ENCODE results near the gene SAMD7.

Gene SAMD7

GRCh38 chr3:169913323-169913722 lies 2.0 kb downstream of the SAMD7 start:
- no peak for DNase-seq (ENCODE audit: low read depth in 2 of 2)

DNA sequence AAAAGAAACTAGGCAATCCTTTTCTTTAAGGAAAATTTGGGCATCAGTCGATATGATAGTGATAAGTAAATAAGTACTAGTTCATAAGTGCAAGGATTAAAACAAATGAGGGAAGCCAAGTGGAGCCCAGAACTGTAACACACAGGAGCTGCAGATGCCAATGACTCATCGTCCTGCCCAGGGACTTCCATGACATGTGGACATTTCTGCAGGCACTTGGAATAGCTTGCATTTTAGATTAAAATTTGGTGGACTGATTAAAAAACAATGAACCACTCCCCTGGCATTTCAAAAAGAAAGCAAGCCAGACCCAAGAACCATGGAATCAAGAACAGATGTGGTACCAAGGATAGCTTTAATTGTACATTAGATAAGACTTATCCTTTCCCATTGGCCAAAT lies 2.9 kb downstream of the SAMD7 start:
- DNase-seq (ENCODE audit: low read depth in 2 of 2): no peak

- DNase-seq (ENCODE audit: low read depth in 2 of 2): no peak
These were observed 11.8 kb downstream of the SAMD7 start for GRCh38 chr3:169923189-169923588.

DNA sequence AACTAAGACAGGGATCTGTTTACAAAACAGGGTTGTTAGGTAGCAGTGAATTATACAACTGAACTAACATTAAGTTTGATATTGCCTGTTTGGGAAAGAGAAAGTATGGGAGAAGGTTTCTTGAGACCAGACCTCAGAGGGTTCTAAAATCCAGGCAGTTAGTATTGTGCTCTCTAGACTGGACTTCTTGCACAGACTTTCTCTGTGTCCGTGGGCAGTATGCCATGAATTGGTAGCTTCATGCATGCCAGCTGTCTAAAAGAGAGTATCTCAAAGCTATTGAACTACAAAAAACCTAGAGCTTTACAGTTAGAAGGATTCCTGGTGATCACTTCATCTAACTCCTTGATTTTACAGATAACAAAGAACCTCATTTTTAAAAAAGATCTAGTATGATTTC lies 12.5 kb downstream of the SAMD7 start:
- DNase-seq (ENCODE audit: low read depth in 2 of 2): no peak

DNA sequence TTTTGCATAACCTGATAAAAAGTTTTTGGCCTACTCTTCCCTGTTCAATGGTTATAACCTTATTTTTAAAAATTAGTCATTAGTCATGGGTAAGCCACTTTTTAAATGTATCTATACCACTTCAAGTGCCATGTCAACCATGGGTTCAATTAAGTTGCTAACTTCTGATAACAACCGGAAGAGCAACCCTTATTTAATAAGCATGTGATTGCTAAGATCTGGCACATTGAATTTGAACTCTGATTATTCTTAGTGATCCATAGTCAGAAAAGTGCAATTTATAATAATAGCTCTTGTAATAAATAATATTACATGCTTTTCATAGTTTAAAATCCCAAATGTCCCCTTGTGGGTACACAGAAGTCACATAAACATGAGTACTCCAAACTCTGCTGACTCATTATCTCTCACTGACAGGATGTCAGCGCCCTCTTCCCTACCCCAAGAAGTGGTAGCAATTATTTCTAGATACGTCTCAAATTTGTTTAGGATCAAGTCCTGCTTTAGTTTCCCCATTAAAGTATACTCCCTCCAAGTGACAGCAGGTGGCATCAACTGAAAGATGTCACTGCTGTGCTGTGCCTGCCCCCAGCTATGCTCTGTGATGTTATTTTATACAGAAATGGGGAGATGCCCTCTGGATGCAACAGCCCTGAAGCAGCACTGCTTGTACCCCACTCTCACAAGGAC lies 18.6 kb downstream of the SAMD7 start:
- no peak for DNase-seq (ENCODE audit: low read depth in 2 of 2)

DNA sequence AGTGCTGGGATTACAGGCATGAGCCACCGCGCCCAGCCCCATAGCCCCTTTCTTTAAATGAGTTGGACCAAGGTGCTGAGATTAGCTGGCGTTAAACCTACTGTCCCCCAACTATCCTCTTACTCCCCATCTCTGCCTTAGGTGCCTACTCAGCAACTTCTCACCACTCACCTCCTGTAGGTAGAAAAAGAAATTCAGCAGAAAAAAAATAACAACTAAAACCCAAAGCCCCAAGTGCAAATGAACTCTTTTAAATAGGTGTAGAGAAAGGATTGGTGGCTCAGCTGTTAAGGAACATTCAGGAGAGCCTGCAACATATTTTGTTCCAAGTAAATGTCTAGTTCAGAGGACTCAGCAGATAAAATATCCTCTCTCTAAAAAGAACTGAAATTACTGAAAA lies 19.5 kb downstream of the SAMD7 start:
- no peak for DNase-seq (ENCODE audit: low read depth in 2 of 2)

GRCh38 chr3:169931747-169932520 lies 20.6 kb downstream of the SAMD7 start:
- DNase-seq (ENCODE audit: low read depth in 2 of 2): no peak

DNA sequence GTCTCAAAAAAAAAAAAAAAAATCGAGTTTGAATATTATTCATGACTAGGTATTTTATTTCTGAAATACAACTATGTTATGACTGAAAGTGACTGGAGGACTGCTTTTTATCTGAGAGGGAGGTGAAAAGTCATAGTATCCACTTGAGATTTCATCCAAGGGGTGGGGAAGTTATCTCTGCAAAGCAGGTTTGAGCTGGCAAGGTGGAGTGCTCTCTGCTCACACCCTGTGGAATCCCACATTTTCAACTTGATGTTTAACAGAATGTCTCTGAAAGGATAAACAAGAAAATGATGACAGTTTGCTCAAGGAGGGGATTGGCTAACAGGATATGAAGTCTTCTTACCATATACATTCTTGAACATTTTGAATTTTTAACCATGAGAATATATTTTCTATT lies 27.9 kb downstream of the SAMD7 start:
- no peak for DNase-seq (ENCODE audit: low read depth in 2 of 2)

- DNase-seq (ENCODE audit: low read depth in 2 of 2): no peak
These were observed 28.4 kb downstream of the SAMD7 start for GRCh38 chr3:169939751-169940150.

GRCh38 chr3:169940470-169941181 lies 29.3 kb downstream of the SAMD7 start:
- no peak for DNase-seq (ENCODE audit: low read depth in 2 of 2)

DNA sequence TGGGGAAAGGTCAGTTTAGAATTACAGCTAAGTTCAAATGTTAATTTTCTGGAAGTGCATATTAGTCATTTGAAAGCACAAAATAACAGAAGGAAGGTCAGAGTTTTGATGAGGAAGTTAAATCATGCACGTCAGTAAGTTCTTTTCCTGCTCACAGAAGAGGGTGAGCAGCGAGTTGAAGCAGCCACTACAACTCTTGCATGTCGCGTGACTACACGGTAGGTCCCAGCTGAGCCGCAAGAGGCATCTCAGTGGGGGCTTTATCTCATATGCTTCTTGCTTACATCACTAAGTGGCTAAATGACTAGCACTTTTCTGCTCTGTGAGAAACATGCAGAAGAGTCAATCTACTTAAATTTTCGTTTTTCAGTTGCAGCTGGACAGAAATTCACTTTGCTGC lies 33.9 kb downstream of the SAMD7 start:
- DNase-seq (ENCODE audit: low read depth in 2 of 2): peak in 1 of 2 experiments; percentile 5

GRCh38 chr3:169946336-169946735 lies 35.0 kb downstream of the SAMD7 start:
- DNase-seq (ENCODE audit: low read depth in 2 of 2): no peak

GRCh38 chr3:169948559-169949448 lies 37.4 kb downstream of the SAMD7 start:
- DNase-seq (ENCODE audit: low read depth in 2 of 2): no peak

DNA sequence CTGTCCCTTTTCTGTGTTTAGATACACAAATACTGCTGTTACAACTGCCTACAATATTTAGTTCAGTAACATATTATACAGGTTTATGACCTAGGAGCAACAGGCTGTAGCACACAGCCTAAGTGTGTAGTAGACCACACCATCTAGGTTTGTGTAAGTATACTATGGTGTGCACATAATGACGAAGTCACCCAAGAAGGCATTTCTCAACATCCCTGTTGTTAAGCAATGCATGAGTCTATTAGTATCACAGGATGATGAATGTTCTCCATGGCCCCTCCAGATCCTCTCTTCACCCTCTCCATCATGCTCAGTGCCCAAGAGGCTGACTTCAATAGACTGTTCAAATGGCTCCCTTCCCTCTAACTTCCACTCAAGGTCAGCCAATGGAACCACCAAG lies 40.7 kb downstream of the SAMD7 start:
- DNase-seq (ENCODE audit: low read depth in 2 of 2): no peak

GRCh38 chr3:169953462-169954141 lies 42.2 kb downstream of the SAMD7 start:
- DNase-seq (ENCODE audit: low read depth in 2 of 2): no peak

DNA sequence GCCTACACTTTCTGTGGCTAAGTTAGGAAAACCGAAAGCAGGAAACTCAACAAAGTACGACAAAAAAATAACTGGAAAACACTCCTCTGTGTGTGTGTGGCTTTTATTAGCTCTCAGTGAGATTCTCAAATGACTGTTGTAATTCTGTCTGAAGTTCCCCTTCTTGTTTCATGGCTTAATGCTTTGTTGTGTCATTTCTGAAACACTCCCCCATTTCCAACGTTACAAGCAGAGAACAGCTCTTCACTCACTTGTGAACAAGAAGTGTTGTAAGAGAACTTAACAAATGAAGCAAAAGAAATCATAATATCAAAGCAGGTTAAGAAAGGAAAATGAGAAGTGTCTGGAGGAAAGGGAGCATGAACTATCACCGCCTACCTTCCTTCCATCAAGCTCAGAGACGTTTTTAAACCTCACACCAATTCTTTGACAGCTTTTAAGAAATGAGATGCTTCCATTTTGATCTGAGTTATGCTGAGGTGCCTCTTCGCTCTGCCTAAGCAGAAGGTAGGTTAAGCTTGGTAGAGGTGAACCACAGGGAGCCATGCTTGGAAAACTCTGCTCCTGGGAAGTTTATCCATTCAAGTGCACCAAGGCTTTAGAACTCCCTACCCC lies 42.9 kb downstream of the SAMD7 start:
- DNase-seq (ENCODE audit: low read depth in 2 of 2): no peak

- DNase-seq (ENCODE audit: low read depth in 2 of 2): no peak
These were observed 44.0 kb downstream of the SAMD7 start for GRCh38 chr3:169955406-169955805.

DNA sequence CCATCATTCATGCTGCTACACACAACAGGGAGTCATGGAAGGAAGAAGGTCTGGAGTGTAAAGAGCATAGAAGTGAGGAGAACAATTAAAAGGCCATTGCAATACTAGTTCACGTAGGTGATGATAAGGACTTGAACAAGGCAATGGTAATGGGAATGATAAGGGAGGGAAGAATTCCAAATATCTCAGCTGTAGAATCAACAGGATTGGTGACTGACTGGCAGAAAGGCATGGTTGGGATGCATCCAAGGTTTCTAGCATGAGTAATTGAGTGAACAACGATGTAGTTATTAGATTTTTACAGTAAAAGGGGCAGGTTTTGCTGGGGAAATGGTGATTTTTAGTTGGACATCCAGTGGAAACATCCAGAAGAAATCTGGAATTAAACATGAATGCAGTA lies 52.8 kb downstream of the SAMD7 start:
- DNase-seq (ENCODE audit: low read depth in 2 of 2): no peak

DNA sequence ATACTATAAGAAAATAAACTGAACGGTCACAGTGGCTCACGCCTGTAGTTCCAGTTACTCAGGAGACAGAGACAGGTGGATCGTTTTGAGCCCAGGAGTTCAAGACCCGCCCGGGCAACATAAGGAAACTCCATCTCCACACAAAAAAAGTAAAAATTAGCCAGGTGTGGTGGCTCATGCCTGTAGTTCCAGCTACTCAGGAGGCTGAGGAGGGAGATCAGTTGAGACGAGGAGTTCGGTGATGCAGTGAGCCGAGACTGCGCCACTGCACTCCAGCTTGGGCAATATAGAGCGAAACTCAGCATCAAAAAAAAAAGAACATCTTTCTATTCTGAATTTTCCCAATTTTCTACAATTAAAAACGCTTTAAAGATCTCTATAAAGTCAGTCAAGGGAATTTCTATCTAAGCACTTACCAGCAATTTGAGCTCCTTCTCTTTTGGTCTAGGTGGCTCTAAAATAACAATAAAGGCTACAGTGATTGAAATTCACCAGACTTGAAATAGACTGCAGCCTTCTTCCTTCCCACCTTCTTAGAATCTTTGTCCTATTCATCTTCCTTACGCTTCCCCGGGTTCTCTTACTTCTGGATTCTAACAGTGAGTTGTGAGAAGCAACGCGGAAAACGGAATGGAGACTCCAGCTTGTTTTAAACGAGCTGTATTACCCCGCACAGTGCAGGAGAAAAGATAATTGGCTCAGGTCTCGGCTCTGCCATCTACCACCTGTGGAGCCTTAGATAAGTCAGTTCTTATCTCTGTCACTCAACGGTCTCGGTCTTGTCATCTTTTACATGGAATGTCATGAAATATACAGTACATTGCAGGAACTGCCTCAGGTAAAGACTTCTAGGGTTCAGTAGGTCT lies 54.4 kb downstream of the SAMD7 start:
- no peak for DNase-seq (ENCODE audit: low read depth in 2 of 2)

DNA sequence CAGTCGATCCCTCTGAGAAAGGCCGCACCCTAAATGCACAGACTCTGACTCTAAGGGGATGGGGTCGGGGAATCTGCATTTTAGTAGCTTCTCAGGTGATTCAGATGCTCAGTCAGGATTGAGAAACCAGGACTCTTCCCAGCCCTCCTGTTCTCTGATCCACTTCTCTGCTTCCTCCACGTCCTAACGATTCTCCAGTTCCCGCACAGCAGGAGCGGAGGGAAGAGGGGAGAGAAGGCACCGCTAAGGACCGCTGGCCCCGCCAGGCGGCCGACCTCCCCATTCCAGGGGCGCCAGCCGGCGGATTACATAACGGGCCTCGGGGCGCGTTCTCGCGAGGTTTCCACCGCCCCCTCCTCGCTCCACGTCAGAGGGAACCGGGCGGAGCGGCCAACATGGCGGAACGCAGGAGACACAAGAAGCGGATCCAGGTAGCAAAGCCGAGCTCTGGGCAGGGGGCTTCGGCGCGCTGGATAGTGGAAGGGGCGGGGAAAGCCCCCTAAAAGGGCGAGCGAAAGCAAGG lies 55.1 kb downstream of the SAMD7 start, which contains the start of gene SEC62:
SEC62 (plus strand) TSS at position 380 of the 523 bp plus-strand sequence; CDS start at position 396, 16 bp downstream.
- peak; percentile 90 for DNase-seq (ENCODE audit: low read depth in 2 of 2)
